ENCODE results near the gene DNAH14. TPM values are rescaled to one million over a fixed set of nuclear protein-coding genes. Genes with fewer than 3 reads are reported as not detected.
"Not testable (repeated sequence)": the region's sequence is repeated elsewhere in the genome, so short reads cannot be mapped to it uniquely, and the experiment has no call there.

DNAH14 gene
- total and polyA plus RNA-seq, 4 donors = 16.4 to 54.0 (median 33.9) TPM

GRCh38 chr1:224981922-224982354 is 52.5 kb downstream of the DNAH14 start:
- not testable (repeated sequence) for H3K4me1 ChIP-seq (ENCODE audit: control insufficient read depth, insufficient read depth, low read length); H3K36me3 ChIP-seq (ENCODE audit: control insufficient read depth, insufficient read depth, low read length); DNase-seq (ENCODE audit: low read depth in 4 of 6, low spot score in 6 of 6); H3K4me3 ChIP-seq (ENCODE audit: low read depth, low read length); H3K27me3 ChIP-seq (ENCODE audit: control insufficient read depth, insufficient read depth, low read length); H3K9me3 ChIP-seq (ENCODE audit: control insufficient read depth, insufficient read depth, low read length); H3K27ac ChIP-seq (ENCODE audit: low read depth, low read length)
- no CpG with 5 or more reads among the region's 1 CpG for WGBS (ENCODE audit: insufficient coverage)

GRCh38 chr1:224988042-224988441 is 58.6 kb downstream of the DNAH14 start:
- WGBS (ENCODE audit: insufficient coverage) = 90% methylated on average over 2 of the region's 6 CpGs

GRCh38 chr1:224989615-224990014 is 60.1 kb downstream of the DNAH14 start:
- Histone ChIP-seq H3K27me3 (ENCODE audit: control insufficient read depth, insufficient read depth, low read length) (no peaks in the 10 kb centered on the region), H3K4me1 (ENCODE audit: control insufficient read depth, insufficient read depth, low read length) (no peaks in the 10 kb centered on the region)
- whole genome bisulfite sequencing (ENCODE audit: insufficient coverage) = no CpG with 5 or more reads among the region's 1 CpG

More at GRCh38 chr1:224988042-224988441, 58.6 kb downstream of the DNAH14 start:
- Histone ChIP-seq H3K27me3 (ENCODE audit: control insufficient read depth, insufficient read depth, low read length) (no peaks in the 10 kb centered on the region), H3K9me3 (ENCODE audit: control insufficient read depth, insufficient read depth, low read length) (peaks cover 2% of the 10 kb centered on the region), H3K4me3 (ENCODE audit: low read depth, low read length) (no peak overlapping the region), H3K4me1 (ENCODE audit: control insufficient read depth, insufficient read depth, low read length) (no peaks in the 10 kb centered on the region), H3K27ac (ENCODE audit: low read depth, low read length) (no peak overlapping the region), H3K36me3 (ENCODE audit: control insufficient read depth, insufficient read depth, low read length) (no peaks in the 10 kb centered on the region)
- DNase-seq (ENCODE audit: low read depth in 4 of 6, low spot score in 6 of 6) = no peak

GRCh38 chr1:224991550-224991949 is 62.1 kb downstream of the DNAH14 start:
- not testable (repeated sequence) for H3K27me3 ChIP-seq (ENCODE audit: control insufficient read depth, insufficient read depth, low read length); H3K4me1 ChIP-seq (ENCODE audit: control insufficient read depth, insufficient read depth, low read length); H3K36me3 ChIP-seq (ENCODE audit: control insufficient read depth, insufficient read depth, low read length); H3K4me3 ChIP-seq (ENCODE audit: low read depth, low read length); H3K27ac ChIP-seq (ENCODE audit: low read depth, low read length); H3K9me3 ChIP-seq (ENCODE audit: control insufficient read depth, insufficient read depth, low read length); DNase-seq (ENCODE audit: low read depth in 4 of 6, low spot score in 6 of 6)
- WGBS (ENCODE audit: insufficient coverage) = no CpG with 5 or more reads among the region's 5 CpGs

More at GRCh38 chr1:224989615-224990014, 60.1 kb downstream of the DNAH14 start:
- no peaks in the 10 kb centered on the region for H3K9me3 ChIP-seq (ENCODE audit: control insufficient read depth, insufficient read depth, low read length)
- H3K27ac ChIP-seq (ENCODE audit: low read depth, low read length) = no peak overlapping the region
- H3K36me3 ChIP-seq (ENCODE audit: control insufficient read depth, insufficient read depth, low read length) = no peaks in the 10 kb centered on the region
- H3K4me3 ChIP-seq (ENCODE audit: low read depth, low read length) = no peak overlapping the region
- no peak for DNase-seq (ENCODE audit: low read depth in 4 of 6, low spot score in 6 of 6)

GRCh38 chr1:224995602-224996001 is 66.1 kb downstream of the DNAH14 start:
- Histone ChIP-seq H3K36me3 (ENCODE audit: control insufficient read depth, insufficient read depth, low read length) (no peaks in the 10 kb centered on the region), H3K4me1 (ENCODE audit: control insufficient read depth, insufficient read depth, low read length) (no peaks in the 10 kb centered on the region), H3K9me3 (ENCODE audit: control insufficient read depth, insufficient read depth, low read length) (peaks cover 1% of the 10 kb centered on the region), H3K27ac (ENCODE audit: low read depth, low read length) (no peak overlapping the region), H3K27me3 (ENCODE audit: control insufficient read depth, insufficient read depth, low read length) (no peaks in the 10 kb centered on the region), H3K4me3 (ENCODE audit: low read depth, low read length) (no peak overlapping the region)
- no peak for DNase-seq (ENCODE audit: low read depth in 4 of 6, low spot score in 6 of 6)
- no CpG with 5 or more reads among the region's 1 CpG for WGBS (ENCODE audit: insufficient coverage)

GRCh38 chr1:224996266-224996665 is 66.8 kb downstream of the DNAH14 start:
- DNase-seq (ENCODE audit: low read depth in 4 of 6, low spot score in 6 of 6) = no peak
- Histone ChIP-seq H3K36me3 (ENCODE audit: control insufficient read depth, insufficient read depth, low read length) (no peaks in the 10 kb centered on the region), H3K27me3 (ENCODE audit: control insufficient read depth, insufficient read depth, low read length) (no peaks in the 10 kb centered on the region), H3K4me3 (ENCODE audit: low read depth, low read length) (no peak overlapping the region), H3K9me3 (ENCODE audit: control insufficient read depth, insufficient read depth, low read length) (peaks cover 1% of the 10 kb centered on the region), H3K4me1 (ENCODE audit: control insufficient read depth, insufficient read depth, low read length) (no peaks in the 10 kb centered on the region), H3K27ac (ENCODE audit: low read depth, low read length) (no peak overlapping the region)
- WGBS (ENCODE audit: insufficient coverage) = 89% methylated on average over 1 of the region's 1 CpG

- Histone ChIP-seq H3K9me3 (ENCODE audit: control insufficient read depth, insufficient read depth, low read length) (peaks cover 1% of the 10 kb centered on the region), H3K36me3 (ENCODE audit: control insufficient read depth, insufficient read depth, low read length) (no peaks in the 10 kb centered on the region), H3K27ac (ENCODE audit: low read depth, low read length) (no peak overlapping the region), H3K4me3 (ENCODE audit: low read depth, low read length) (no peak overlapping the region), H3K27me3 (ENCODE audit: control insufficient read depth, insufficient read depth, low read length) (no peaks in the 10 kb centered on the region), H3K4me1 (ENCODE audit: control insufficient read depth, insufficient read depth, low read length) (no peaks in the 10 kb centered on the region)
- DNase-seq (ENCODE audit: low read depth in 4 of 6, low spot score in 6 of 6) = no peak
- WGBS (ENCODE audit: insufficient coverage) = no CpG with 5 or more reads among the region's 2 CpGs
These were observed 68.7 kb downstream of the DNAH14 start for GRCh38 chr1:224998185-224998584.

GRCh38 chr1:225004396-225004795 is 74.9 kb downstream of the DNAH14 start:
- H3K9me3 ChIP-seq (ENCODE audit: control insufficient read depth, insufficient read depth, low read length) = no peaks in the 10 kb centered on the region
- no peak for DNase-seq (ENCODE audit: low read depth in 4 of 6, low spot score in 6 of 6)
- 100% methylated on average over 1 of the region's 1 CpG for WGBS (ENCODE audit: insufficient coverage)
- no peaks in the 10 kb centered on the region for H3K36me3 ChIP-seq (ENCODE audit: control insufficient read depth, insufficient read depth, low read length)
- no peaks in the 10 kb centered on the region for H3K27me3 ChIP-seq (ENCODE audit: control insufficient read depth, insufficient read depth, low read length)
- H3K4me1 ChIP-seq (ENCODE audit: control insufficient read depth, insufficient read depth, low read length) = no peaks in the 10 kb centered on the region
- no peak overlapping the region for H3K27ac ChIP-seq (ENCODE audit: low read depth, low read length)
- H3K4me3 ChIP-seq (ENCODE audit: low read depth, low read length) = no peak overlapping the region

- not testable (repeated sequence) for H3K9me3 ChIP-seq (ENCODE audit: control insufficient read depth, insufficient read depth, low read length); DNase-seq (ENCODE audit: low read depth in 4 of 6, low spot score in 6 of 6); H3K27me3 ChIP-seq (ENCODE audit: control insufficient read depth, insufficient read depth, low read length); H3K4me1 ChIP-seq (ENCODE audit: control insufficient read depth, insufficient read depth, low read length); H3K4me3 ChIP-seq (ENCODE audit: low read depth, low read length); H3K36me3 ChIP-seq (ENCODE audit: control insufficient read depth, insufficient read depth, low read length); H3K27ac ChIP-seq (ENCODE audit: low read depth, low read length)
- 90% methylated on average over 5 of the region's 5 CpGs for WGBS (ENCODE audit: insufficient coverage)
These were observed 76.9 kb downstream of the DNAH14 start for GRCh38 chr1:225006352-225006751.

GRCh38 chr1:225008050-225008449 is 78.6 kb downstream of the DNAH14 start:
- no CpG with 5 or more reads among the region's 5 CpGs for WGBS (ENCODE audit: insufficient coverage)
- not testable (repeated sequence) for H3K9me3 ChIP-seq (ENCODE audit: control insufficient read depth, insufficient read depth, low read length); H3K27me3 ChIP-seq (ENCODE audit: control insufficient read depth, insufficient read depth, low read length); DNase-seq (ENCODE audit: low read depth in 4 of 6, low spot score in 6 of 6); H3K27ac ChIP-seq (ENCODE audit: low read depth, low read length); H3K36me3 ChIP-seq (ENCODE audit: control insufficient read depth, insufficient read depth, low read length); H3K4me3 ChIP-seq (ENCODE audit: low read depth, low read length); H3K4me1 ChIP-seq (ENCODE audit: control insufficient read depth, insufficient read depth, low read length)

All from spinal cord (tissue), 10 donors.